CD14-positive monocyte (primary cell): ENCODE measurements around the gene LRRC7. TPM values are rescaled to one million over a fixed set of nuclear protein-coding genes. Genes with fewer than 3 reads are reported as not detected.

Source experiments
- DNase-seq, 3 donors: peaks; one replicate each; pipeline ENCODE4 v3.0.0-alpha.2; 2011 to 2022
- H2AFZ ChIP-seq: 2 replicates; pipeline ENCODE4 v1.6.0; 2012; ENCODE audit warnings: mild to moderate bottlenecking, low read depth, low read length, inconsistent platforms; ENCODE audit not compliant: insufficient read depth, poor library complexity, severe bottlenecking
- H3K27ac ChIP-seq, 2 donors: 1 replicate in 1 of 2; 2 replicates in 1 of 2; pipeline ENCODE4 v1.5.1; 2012 to 2013; ENCODE audit warnings: low read length in 2 of 2, control low read depth in 1 of 2, inconsistent platforms in 1 of 2, low read depth in 1 of 2, mild to moderate bottlenecking in 1 of 2
- H3K27me3 ChIP-seq, 2 donors: one replicate each; pipeline versions ENCODE4 v1.6.0 to v1.6.1; 2011 to 2013; ENCODE audit warnings: low read length in 2 of 2; ENCODE audit not compliant: control insufficient read depth in 2 of 2, insufficient read depth in 2 of 2
- H3K36me3 ChIP-seq, 2 donors: replicated peaks in 1 of 2; 1 replicate in 1 of 2; 2 replicates in 1 of 2; pipeline versions ENCODE4 v1.5.1 to v1.6.1; 2012 to 2013; ENCODE audit warnings: low read length in 2 of 2, control low read depth in 1 of 2, inconsistent platforms in 1 of 2, mild to moderate bottlenecking in 1 of 2; ENCODE audit not compliant: insufficient read depth in 2 of 2, control insufficient read depth in 1 of 2
- H3K4me1 ChIP-seq, 2 donors: 1 replicate in 1 of 2; 2 replicates in 1 of 2; pipeline versions ENCODE4 v1.5.1 to v1.6.1; 2012 to 2013; ENCODE audit warnings: low read length in 2 of 2, control low read depth in 1 of 2, inconsistent platforms in 1 of 2, mild to moderate bottlenecking in 1 of 2, moderate library complexity in 1 of 2; ENCODE audit not compliant: insufficient read depth in 2 of 2, control insufficient read depth in 1 of 2
- H3K4me2 ChIP-seq: replicated peaks from 2 replicates; pipeline ENCODE3; 2012; ENCODE audit warnings: low read length, moderate library complexity, mild to moderate bottlenecking; ENCODE audit not compliant: poor library complexity, severe bottlenecking; ENCODE audit errors: extremely low read depth
- H3K4me3 ChIP-seq, 3 experiments: fragments of 200-600 bp in 1 of 3; sonication (generic) in 1 of 3; replicated peaks in 1 of 3; 1 replicate in 2 of 3; 2 replicates in 1 of 3; pipeline ENCODE4 v1.5.1; 2011 to 2013; ENCODE audit warnings: low read length in 3 of 3, mild to moderate bottlenecking in 3 of 3, control low read depth in 2 of 3, low read depth in 2 of 3, inconsistent platforms in 1 of 3, moderate library complexity in 1 of 3
- H3K79me2 ChIP-seq: 2 replicates; pipeline ENCODE4 v1.6.0; 2012; ENCODE audit warnings: mild to moderate bottlenecking, control low read depth, inconsistent platforms, low read length, moderate library complexity; ENCODE audit not compliant: insufficient read depth
- H3K9ac ChIP-seq: 2 replicates; pipeline ENCODE4 v1.6.0; 2017; ENCODE audit warnings: low read length, mild to moderate bottlenecking; ENCODE audit not compliant: insufficient read depth, poor library complexity, severe bottlenecking
- H3K9me3 ChIP-seq, 2 donors: replicated peaks in 1 of 2; 1 replicate in 1 of 2; 2 replicates in 1 of 2; pipeline versions ENCODE4 v1.5.1 to v1.6.1; 2012 to 2013; ENCODE audit warnings: low read length in 2 of 2, control low read depth in 1 of 2; ENCODE audit not compliant: control insufficient read depth in 1 of 2, insufficient read depth in 1 of 2
- H4K20me1 ChIP-seq: 2 replicates; pipeline ENCODE4 v1.6.0; 2012; ENCODE audit warnings: mild to moderate bottlenecking, low read length, control low read depth, moderate library complexity; ENCODE audit not compliant: insufficient read depth
- H3K27ac Mint-ChIP-seq, 7 donors: one replicate each; pipeline ENCODE4 v1.8.0; 2020; ENCODE audit warnings: mild to moderate bottlenecking in 7 of 7, mixed read lengths in 7 of 7, moderate library complexity in 6 of 7, inconsistent platforms in 2 of 7
- H3K27me3 Mint-ChIP-seq, 3 donors: one replicate each; pipeline ENCODE4 v1.8.0; 2021 to 2022; ENCODE audit warnings: low read depth in 3 of 3, mild to moderate bottlenecking in 3 of 3, mixed read lengths in 3 of 3, moderate library complexity in 3 of 3, inconsistent platforms in 1 of 3
- H3K36me3 Mint-ChIP-seq, 2 donors: one replicate each; pipeline ENCODE4 v1.8.0; 2020; ENCODE audit warnings: mixed read lengths in 2 of 2, inconsistent platforms in 1 of 2, mild to moderate bottlenecking in 1 of 2
- H3K4me1 Mint-ChIP-seq: one replicate; pipeline ENCODE4 v1.8.0; 2020; ENCODE audit warnings: mild to moderate bottlenecking, mixed read lengths
- H3K4me3 Mint-ChIP-seq, 2 donors: one replicate each; pipeline ENCODE4 v1.8.0; 2020; ENCODE audit warnings: mild to moderate bottlenecking in 2 of 2, mixed read lengths in 2 of 2, moderate library complexity in 1 of 2
- H3K9me3 Mint-ChIP-seq, 7 donors: one replicate each; pipeline ENCODE4 v1.8.0; 2020 to 2022; ENCODE audit warnings: mixed read lengths in 7 of 7, mild to moderate bottlenecking in 6 of 7, moderate library complexity in 6 of 7, inconsistent platforms in 2 of 7
- WGBS: methylation state at CpG from one replicate; pipeline ENCODE4 v1.1.5; 2013; ENCODE audit warnings: missing lambda C conversion rate; ENCODE audit not compliant: insufficient coverage; 5-methylcytosine and 5-hydroxymethylcytosine counted together
- intact Hi-C, 2 donors: fragments of 100-400 bp; cut with micrococcal nuclease; formaldehyde crosslinking; loops; one replicate each; pipeline versions ENCODE4 v1.15.0 to v1.15.1; 2023
- polyA plus RNA-seq, 3 donors: library from polyadenylated mRNA; depleted of rRNA in 1 of 3; unstranded in 2 of 3; stranded (reverse) in 1 of 3; fragments of 300-500 nt in 2 of 3; fragments of >200 nt in 1 of 3; fragmentation: Illumina TruSeq in 2 of 3; gene quantifications; 1 replicate in 2 of 3; 2 replicates in 1 of 3; pipeline ENCODE4 v1.2.3, GENCODE V29; 2012 to 2021
- TF ChIP-seq, protein P1 (sequence below): fragments of 200-600 bp; IDR thresholded peaks from one replicate; pipeline ENCODE4 v1.8.0; 2022; ENCODE audit warnings: antibody characterized with exemption, mild to moderate bottlenecking

LRRC7 gene
- polyA plus RNA-seq, 3 donors, result not detected

DNA sequence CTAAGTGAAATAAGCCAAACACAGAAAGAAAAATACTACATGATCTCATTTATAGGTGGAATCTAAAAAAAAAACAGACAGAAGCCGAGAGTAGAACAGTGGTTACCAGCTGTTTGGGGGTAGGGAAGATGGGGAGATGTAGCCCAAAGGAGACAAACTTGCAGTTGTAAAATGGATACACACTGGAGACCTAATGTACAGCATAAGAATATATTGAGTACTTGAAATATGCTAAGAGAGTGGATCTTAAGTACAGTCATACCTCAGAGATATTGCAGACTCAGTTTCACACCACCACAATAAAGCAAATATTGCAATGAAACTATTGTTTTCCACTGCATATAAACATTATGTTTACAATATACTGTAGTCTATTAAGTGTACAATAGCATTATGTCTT, 320.9 kb downstream of the LRRC7 start:
- H3K27ac Mint-ChIP-seq, result no peak overlapping the region
- H3K9me3 ChIP-seq, result peaks cover 12 to 26% of the 10 kb centered on the region in 2 donors
- H3K79me2 ChIP-seq, result no peaks in the 10 kb centered on the region
- H3K36me3 Mint-ChIP-seq, result no peaks in the 10 kb centered on the region
- WGBS, result 88% methylated on average over 1 of the region's 1 CpG
- no peak overlapping the region for H3K4me2 ChIP-seq
- H3K27ac ChIP-seq, result no peak overlapping the region
- intact Hi-C loops, result no loop called here
- DNase-seq, result no peak
- no peak overlapping the region for H3K9ac ChIP-seq
- H2AFZ ChIP-seq, result no peak overlapping the region
- no peaks in the 10 kb centered on the region for H3K4me1 Mint-ChIP-seq
- no peaks in the 10 kb centered on the region for H4K20me1 ChIP-seq
- H3K4me1 ChIP-seq, result no peaks in the 10 kb centered on the region
- H3K27me3 ChIP-seq, result no peaks in the 10 kb centered on the region
- TF ChIP-seq, protein P1, sequence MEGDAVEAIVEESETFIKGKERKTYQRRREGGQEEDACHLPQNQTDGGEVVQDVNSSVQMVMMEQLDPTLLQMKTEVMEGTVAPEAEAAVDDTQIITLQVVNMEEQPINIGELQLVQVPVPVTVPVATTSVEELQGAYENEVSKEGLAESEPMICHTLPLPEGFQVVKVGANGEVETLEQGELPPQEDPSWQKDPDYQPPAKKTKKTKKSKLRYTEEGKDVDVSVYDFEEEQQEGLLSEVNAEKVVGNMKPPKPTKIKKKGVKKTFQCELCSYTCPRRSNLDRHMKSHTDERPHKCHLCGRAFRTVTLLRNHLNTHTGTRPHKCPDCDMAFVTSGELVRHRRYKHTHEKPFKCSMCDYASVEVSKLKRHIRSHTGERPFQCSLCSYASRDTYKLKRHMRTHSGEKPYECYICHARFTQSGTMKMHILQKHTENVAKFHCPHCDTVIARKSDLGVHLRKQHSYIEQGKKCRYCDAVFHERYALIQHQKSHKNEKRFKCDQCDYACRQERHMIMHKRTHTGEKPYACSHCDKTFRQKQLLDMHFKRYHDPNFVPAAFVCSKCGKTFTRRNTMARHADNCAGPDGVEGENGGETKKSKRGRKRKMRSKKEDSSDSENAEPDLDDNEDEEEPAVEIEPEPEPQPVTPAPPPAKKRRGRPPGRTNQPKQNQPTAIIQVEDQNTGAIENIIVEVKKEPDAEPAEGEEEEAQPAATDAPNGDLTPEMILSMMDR, result no peak
- no peak overlapping the region for H3K4me3 ChIP-seq
- H3K4me3 Mint-ChIP-seq, result no peak overlapping the region
- H3K27me3 Mint-ChIP-seq, result peaks cover 0 to 2% (median 0%) of the 10 kb centered on the region in 3 donors
- no peaks in the 10 kb centered on the region for H3K36me3 ChIP-seq
- H3K9me3 Mint-ChIP-seq, result peaks cover 4 to 22% (median 16%) of the 10 kb centered on the region in 7 donors

DNA sequence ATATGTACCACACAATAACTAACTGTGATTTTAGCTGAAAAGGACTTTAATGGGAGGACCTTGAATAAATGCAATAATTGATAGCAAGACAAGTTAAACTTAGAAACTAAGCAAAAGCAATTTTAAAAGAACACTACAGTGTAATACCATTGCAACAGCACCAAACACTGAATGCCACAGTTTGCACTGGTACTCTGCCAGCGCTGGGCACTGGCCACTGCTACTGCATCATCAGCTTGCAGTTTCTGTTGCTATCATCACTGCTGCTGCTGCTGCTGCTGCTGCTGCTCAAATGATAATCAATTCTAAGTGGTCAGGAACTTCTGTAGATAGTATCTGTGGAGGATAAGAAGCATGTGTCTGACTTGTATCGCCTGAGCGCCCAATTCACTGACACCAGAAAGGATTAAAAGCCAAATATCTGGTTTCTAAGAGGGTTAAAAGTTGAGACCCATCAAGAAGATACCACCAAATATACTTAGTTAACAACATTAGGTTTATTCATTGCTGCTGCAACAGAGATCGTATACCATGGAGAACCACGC, 330.8 kb downstream of the LRRC7 start:
- H3K4me3 Mint-ChIP-seq, result no peak overlapping the region
- H3K27ac Mint-ChIP-seq, result no peak overlapping the region
- Histone ChIP-seq H3K79me2 (no peaks in the 10 kb centered on the region), H4K20me1 (no peaks in the 10 kb centered on the region), H3K27ac (no peak overlapping the region), H3K4me1 (peaks cover 13 to 15% of the 10 kb centered on the region in 2 donors), H2AFZ (no peak overlapping the region), H3K9ac (no peak overlapping the region), H3K4me3 (no peak overlapping the region), H3K9me3 (no peaks in the 10 kb centered on the region), H3K4me2 (no peak overlapping the region), H3K27me3 (no peaks in the 10 kb centered on the region), H3K36me3 (no peaks in the 10 kb centered on the region)
- no peak for DNase-seq
- peaks cover 0 to 5% (median 2%) of the 10 kb centered on the region in 7 donors for H3K9me3 Mint-ChIP-seq
- WGBS, result 88% methylated on average over 3 of the region's 5 CpGs
- intact Hi-C loops, result no loop called here
- peaks cover 1% of the 10 kb centered on the region for H3K4me1 Mint-ChIP-seq
- H3K27me3 Mint-ChIP-seq, result peaks cover 2 to 5% (median 3%) of the 10 kb centered on the region in 3 donors
- TF ChIP-seq, protein P1, result no peak
- H3K36me3 Mint-ChIP-seq, result no peaks in the 10 kb centered on the region
